ENCODE measurements around the gene WBP1.

The WBP1 gene

DNA sequence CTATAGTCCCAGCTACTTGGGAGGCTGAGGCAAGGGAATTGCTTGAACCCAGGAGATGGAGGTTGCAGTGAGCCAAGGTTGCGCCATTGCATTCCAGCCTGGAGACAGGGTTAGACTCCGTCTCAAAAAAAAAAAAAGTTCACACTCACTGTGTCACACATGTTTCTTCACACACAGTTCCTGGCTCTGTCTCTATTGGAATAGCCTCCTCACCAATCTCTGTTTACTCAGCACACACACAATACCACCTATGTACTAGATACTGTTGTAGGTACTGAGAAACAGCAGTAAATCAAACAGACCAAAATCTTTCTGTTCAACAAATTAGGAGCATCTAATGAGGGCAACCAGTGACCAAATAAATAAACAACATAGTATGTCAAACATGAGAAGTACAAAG lies 27.9 kb downstream of the WBP1 start:
- no peak for DNase-seq

GRCh38 chr2:74488643-74489481 lies 30.6 kb downstream of the WBP1 start:
- no peak for DNase-seq

- no peak for DNase-seq
Observed at GRCh38 chr2:74489906-74490305, 31.7 kb downstream of the WBP1 start.

- no peak for DNase-seq
Observed at GRCh38 chr2:74491648-74492544, 33.7 kb downstream of the WBP1 start.

DNA sequence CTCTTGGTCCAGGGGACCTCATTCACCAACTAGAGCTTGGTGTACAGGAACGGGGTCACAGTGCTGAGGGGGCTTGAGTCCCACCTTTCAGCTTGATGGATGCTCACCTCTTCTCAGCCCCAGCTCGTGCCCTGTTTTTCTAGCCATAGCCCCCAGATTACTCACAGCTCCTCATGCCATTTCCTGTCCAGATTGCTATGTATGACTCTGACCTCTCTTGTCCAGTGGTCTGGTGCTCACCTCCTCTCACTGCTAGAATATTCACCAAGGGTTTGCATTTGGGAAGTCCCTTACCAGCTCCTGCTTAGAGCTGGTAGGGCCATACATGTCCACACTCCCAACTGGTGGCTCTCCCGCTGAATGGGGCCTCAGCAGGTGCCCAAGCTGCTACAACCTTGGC lies 35.3 kb downstream of the WBP1 start:
- DNase-seq: no peak

DNA sequence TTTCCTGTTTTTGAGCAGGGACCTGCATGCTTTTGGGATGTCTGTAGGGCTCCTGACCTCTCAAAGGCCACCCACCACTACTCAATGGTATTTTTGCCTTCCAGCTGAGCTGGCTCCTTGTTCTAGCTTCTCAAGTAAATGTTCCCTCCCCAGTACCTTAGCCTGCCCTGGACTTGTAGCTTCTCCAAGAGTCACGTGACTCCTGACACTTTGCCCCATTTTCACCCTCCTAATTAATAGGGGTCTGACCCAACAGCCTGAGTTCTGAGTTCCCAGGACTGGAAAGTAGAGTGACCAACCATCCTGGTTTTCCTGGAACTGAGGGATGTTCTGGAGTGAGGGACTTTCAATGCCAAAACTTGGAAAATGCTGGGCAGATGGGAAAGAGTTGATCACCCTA lies 37.2 kb downstream of the WBP1 start:
- DNase-seq: no peak

DNA sequence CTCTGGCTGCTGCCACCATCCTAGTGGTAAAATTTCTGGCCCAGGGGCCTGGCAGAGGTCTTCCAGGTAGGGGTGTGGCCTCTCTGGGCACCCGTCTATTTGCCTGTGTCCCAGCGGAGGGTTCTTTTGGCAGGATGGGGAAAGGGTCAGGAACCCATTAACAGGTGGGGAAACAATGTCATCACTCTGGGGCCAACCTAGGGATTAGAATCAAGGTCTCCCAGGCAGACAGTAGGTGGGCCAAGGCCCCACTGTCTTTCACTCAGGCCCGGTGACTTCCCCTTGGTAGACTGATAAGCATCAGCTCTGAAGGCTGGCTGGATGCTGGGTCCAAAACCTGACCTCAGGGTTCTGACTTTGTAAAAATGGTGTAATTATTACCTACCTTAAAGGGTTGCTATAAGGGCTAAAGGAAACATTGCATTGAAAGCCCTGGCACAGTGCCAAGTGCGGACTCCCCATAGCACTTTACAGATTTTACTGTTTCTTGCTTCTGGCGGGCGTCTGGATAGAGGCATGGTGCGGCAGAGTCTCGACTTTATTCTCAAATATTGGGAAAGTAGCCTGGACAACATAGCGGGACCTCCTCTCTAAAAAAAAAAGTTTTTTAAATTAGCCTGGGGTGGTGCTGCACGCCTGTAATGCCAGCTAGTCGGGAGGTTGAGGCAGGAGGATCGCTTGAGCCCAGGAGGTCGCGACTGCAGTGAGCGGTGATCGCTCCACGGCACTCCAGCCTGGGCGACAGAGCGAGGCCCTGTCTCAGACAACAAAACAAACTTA lies 38.9 kb downstream of the WBP1 start:
- no peak for DNase-seq

GRCh38 chr2:74497777-74498499 lies 39.7 kb downstream of the WBP1 start:
- peak; percentile 60 for DNase-seq

DNA sequence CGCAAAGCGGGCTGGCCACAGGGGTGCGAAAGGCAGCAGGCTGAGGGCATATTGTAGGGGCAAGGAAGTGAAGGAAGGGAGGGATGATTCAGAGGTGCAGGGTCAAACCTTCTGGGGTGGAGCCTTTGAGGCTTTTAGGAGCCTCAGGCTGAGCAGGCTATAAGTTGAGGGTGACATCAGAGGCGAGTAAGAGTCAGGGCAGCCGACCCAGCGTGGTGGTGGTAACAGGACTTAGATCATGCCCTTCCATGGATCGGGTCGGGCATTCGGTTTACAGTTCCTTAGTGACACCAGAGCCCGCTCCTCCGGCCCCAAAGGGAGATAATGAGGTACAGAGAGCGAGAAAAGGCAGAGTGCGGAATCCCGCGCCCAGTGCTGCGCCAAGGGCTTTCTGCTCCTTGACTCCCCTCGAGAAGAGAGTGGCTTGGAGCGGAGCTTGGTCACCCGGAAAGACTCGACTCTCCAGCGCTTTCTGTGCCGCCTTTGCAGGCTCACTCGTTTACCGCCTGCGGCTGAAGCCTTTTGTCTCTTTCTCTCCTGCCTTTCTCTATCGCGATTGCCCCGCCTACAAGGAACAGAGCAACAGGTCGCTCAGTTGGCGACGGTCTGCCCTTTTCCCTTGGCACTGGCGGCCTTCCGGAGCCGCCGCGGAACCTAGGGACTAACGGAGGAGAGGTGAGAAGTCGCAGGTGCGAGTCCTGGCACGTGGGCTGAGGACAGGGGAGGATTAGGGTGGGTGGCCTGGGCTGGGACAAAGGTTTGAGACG lies 40.4 kb downstream of the WBP1 start:
- DNase-seq: peak; percentile 76

- peak; percentile 62 for DNase-seq
Observed at GRCh38 chr2:74499267-74499939, 41.2 kb downstream of the WBP1 start, which contains the start of gene LBX2. Gene LBX2 (minus strand): TSS chr2:74499603. CDS start chr2:74499537, 66 bp downstream.

DNA sequence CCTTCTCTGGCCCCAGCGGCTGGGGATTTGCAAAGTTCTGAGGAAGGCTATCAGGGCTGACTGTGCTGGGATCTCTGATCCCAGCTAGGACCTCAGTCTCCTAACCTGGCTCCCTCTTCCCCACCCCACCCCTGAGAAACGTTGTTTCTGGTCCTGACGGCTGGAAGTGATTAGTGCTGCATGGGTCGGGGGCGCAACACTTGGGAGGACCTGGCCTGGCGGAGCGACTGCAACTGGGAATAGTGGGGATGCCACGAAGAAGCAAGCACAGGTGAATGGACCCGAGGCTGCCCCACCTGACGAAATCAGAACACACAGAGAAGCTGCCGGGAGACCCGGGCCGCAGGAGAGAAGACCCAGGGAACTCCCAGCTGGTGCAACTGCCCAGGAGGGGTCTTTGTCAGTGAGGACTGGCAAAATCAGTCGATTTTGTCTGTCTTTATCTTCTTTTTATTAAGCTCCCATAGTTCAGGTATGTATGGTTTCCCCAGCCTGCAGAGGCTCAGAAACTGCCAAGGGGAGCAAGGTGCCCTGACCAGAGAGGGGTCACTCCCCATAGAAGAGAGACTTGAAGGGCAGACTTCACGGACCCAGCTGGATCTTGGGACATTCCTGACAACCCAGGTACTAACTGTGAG lies 41.8 kb downstream of the WBP1 start:
- DNase-seq: no peak

GRCh38 chr2:74500578-74500946 lies 42.3 kb downstream of the WBP1 start:
- DNase-seq: peak; percentile 16

- peak; percentile 37 for DNase-seq
Observed at GRCh38 chr2:74501335-74502071, 43.3 kb downstream of the WBP1 start.

DNA sequence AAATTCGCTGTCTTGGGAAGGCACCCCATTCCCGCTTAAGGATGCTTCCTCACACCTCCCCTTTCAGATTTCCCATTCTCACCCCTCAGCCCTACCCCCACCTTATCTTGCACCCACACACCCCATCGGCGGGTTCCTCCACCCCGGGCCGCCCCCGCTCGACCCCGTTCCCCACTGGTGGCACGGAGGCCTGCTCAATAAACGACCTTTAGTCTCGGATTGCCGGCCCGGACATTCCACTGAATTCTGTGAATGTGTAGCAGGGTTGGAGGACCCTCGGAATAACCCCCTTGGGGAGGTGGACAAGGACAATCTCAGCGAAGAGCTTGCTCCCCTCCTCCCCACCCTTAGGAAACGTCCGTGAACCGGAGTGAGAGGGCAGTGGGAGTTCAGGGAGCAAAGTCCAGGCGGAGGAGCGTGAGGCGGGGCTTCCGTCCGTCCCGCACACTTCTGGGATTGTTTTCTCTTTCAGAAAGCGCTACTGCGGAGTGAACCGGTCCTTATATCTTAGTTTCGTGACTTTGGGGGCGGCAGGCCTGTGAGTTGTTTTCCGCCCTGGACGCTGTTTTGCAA lies 44.0 kb downstream of the WBP1 start:
- DNase-seq: peak; percentile 54

GRCh38 chr2:74502720-74503505 lies 44.7 kb downstream of the WBP1 start:
- DNase-seq: peak; percentile 75

DNA sequence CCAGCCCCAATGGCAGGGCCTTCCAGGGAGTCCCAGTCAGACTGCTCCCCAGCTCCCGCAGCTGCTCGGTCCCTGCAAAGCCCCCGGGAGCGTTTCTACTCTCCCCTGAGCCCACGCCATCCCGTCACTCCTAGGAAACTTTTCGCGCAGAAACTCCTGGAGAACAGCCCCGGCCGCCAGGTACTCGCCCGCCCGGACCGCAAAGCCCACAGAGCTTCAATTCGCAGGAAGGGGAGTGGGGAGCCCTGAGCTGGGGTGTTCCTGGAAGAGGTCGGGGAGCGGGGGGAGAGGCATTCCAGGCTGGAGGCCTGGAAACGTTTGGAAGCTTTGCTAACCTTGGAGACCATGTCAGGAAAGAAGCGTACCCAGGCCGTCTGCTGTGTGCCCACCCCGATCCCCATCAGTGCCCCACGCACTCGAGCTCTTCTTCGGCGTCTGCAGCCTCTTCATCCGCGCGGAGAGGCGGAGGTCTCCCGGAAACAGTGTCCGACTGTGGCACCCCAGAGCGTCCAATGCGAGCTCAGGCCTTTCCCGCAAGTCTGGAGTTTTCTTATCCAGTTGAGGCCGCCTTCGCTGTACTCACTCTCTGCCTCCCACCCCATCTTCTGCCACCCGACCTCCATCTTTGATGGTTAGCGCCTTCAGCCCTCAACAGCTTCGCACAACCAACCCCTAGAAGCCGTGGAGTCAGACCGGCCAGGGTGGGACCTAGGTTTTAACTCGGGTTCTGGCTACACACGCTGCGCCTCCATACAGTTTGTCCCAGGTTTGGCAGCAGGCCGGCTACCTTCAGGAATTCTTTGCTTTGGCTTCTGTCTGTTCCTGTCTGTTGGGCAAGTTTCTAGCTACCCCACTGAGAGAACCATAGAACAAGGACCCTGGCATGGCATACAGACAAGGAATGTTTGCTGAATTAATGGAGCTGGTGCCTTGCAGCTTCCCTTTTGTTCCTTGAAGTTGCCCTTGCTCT lies 45.6 kb downstream of the WBP1 start:
- peak; percentile 16 for DNase-seq

DNA sequence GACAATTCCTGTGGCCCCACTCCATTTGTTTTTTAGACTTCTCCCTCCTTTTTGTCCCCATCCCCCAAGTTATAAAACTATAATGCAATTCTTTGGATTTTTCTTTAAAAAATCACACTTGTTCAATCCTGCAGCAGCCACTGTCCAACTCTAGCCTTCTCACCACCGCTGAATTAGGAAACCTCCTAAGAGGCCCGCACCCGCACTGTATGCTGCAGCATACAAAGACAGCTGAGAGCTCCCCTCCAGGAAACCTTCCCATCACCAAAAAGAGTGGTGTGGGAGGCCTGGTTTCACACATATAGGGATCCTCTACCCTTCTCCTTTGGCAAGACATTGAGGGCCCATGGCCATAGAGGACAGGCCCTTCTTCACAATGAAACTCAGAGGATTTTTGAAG lies 46.4 kb downstream of the WBP1 start:
- no peak for DNase-seq
